NCI-H748 (cell line): Measurements from ENCODE around the gene WFDC12.
A peak's percentile ranks its signal among the peaks of the same experiment; 100 is the strongest.

Source experiments
- DNase-seq: peaks from one replicate; lab custom pipeline; 2025; ENCODE audit not compliant: unreplicated experiment; lab: John Stamatoyannopoulos, UW

Gene WFDC12

DNA sequence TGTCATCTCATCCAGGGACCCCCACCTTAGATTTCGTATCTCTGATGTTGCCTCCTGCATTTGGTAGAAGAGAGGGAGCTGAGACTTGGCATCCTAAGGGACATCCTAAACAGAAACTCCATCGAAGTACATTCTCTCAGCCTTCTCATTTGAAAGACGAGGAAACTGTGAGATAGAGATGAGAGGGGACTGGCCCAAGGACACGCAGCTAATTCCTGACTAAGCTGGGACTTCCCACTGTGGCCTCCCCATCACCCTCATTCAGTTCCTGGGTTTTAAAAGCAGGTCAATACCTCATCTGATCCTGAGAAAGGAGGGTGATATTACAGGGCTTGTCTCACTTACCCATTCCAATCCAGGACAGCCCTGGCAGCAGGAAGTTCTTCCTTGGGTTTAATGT, 8.4 kb downstream of the WFDC12 start:
- no peak for DNase-seq

DNA sequence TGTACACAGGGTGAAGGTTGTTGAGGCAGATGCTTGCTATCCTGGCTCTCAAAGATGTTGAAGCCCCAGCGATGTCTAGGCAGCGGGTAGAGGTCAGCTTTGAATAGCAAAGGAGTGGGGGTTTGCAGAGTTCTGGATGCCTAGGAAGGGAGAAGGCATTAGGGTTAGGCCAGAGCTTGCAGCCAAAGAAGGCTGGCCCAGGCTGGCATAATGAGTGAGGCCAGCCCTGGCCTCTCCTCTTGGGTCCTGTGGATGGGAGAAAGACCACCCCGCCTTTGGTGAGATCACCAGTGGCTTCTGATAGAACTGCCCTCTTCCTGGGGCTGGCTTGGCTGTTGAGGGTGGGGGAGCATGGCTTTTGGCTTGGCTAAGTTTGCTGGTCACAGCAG, 8.9 kb downstream of the WFDC12 start:
- no peak for DNase-seq

DNA sequence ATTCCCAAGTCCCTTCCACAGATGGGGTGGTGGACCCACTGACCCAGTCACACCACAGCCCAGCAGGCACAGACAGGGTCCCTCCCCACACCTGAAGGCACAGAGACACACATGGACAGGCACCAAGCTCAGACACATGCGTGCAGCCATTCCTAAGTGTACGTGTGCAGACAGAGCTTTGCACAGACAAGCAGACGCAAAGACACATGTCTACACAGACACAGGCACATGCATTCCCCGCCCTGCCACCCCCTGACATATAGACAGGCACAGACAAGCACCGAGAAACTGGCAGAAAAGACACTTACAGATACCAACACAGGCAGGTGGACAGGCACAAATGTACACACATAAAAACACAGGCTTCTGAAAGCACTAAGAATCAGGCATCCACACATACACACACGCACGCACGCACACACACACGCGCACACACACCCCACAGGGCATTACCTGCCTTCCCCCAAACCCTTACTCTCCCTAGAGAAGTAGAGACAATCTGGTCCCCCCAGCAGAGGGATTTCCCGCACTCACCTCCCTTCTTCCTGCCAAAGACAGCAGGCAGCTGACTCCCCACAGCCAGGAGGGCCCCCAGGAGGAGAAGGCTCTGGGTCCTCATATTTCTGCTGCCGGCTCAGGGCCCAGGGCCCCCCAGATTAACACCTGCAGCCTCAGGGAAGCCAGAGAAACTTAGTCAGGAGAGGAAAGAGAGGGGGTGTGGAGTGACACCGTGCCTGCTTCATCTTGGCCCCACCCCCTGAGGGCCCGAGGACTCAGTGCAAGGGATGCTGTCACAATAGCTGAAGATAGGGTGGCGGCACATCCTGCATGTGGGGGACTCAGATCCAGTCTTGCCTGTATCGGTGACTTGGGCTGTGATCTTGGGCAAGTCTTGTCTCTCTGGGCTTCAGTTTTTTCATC, 9.5 kb downstream of the WFDC12 start, which contains the start of gene WFDC5:
TSS of gene WFDC5 (minus strand) at position 710 of the 921 bp plus-strand sequence. CDS start at position 619, 91 bp downstream.
- no peak for DNase-seq

DNA sequence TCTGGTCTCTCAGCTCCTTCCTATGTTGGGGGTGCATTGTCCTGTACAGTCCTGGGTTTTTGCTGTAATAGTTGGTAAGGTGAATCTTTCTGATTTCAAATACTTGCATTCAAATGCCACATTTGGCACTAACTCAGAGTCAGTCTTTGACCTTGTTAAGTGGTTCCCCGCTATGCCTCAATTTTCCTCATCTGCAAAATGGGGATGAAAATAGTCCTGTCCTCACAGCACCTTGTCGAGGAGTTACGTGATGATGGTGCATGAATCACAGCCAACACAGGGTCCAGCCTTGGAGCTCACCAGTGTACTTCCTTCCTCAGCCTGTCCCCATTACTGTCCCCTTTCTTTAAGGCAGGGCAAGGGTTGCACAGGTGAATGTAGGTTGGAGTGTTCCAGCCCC, 10.4 kb downstream of the WFDC12 start:
- no peak for DNase-seq

DNA sequence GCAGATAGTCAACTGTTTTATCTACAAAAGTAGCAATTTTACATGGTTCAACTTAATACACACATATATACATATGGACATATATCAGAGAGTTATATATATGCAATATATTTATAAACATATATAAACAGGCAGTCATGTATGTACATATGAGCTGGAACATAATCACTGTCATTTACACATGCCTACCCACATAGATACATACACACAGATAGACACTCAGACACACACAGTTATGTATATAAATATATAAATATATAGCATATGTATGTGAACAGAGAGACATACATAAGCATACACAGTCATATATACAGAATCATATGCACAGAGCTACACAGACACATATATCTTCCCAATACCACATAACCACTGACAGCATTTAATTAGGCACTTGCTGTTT, 11.5 kb downstream of the WFDC12 start:
- no peak for DNase-seq

DNA sequence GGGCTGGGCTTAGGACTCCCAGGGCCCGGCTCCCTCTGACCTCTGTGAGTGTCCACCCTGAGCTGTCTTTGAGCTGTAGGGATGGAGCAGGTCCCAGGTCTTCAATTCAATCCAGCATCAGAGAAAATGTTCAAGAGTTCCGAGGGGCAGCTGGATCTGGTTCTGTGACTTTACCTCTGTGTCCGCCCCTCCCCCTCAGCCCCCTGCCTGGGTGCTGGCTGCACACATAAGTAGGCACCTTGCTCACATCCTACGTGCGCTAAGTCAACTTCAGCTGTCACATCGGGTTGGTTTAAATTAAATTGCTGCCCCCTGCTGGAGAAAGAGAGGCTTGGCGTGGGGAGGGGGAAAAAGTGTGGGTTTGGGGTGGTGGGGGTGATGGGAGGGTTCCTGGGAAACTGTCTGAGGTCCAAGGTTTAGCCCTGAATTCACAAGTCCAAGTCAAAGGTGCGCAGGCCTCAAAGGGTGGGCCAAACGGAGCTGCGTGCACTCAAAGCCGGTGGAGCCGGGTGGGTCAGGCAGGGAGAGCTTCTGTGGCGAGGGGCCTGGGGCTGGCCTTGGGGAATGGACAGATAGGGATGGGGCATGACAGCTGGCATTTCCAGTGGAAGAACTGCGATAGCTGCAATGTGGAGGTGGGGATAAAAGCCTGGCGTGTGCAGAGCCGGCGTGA, 12.3 kb downstream of the WFDC12 start:
- no peak for DNase-seq

DNA sequence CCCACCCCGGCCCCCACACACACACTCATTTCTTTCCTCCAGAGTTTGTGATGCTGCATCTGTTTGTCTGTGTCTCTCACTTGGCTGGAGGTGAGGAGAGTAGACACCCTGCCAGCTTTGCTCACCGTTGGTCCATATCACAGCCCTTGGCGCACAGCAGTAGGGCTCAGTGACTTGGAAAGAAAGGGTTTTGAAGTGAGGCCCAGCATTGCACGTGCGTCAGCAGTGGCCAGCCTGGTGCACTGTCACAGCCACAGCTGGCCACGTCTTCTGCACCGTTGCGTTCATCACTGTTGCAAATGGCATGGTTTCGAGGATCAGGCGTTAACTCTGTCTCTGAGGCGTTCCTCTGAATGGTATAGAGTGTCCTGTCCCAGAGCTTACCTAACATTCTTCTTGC, 13.0 kb downstream of the WFDC12 start:
- DNase-seq, result no peak

DNA sequence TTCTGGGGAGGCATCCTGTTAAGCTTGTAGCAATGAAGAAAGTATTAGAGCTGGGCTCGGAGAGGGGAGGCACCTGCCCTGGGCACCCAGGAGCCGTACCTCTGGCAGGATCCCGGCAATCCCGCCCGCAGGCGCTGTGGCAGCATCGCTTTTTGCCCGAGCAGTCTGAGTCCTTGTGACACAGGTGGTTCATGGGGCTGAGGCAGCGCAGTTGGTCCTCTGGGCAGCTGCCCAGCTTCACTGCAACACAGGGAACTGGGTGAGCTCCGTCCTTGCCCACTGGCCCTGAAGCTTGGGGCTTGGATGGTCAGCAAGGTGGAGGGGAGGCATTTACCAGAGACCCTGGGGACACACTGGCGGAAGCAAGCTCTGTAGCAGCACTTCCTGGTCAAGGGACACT, 14.0 kb downstream of the WFDC12 start:
- no peak for DNase-seq

DNA sequence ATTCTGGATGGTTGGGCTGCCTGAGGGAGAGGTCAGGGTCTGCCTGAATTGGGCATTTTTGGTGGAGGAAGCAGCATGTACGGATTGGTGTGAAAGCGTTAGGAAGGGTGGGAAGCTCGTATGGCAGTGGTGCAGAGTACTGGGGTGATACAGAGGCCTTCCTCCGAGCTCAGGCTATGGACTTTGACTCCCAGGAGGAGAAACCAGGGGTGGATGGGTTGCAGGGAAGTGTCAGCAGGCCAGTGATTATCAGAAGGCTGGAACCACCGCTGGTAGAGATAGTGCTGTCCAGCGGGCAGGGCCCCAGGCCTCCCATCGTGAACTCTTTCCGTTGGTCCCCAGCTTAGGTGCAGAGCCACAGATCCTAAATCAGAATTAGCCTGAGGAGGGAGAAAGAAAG, 14.6 kb downstream of the WFDC12 start:
- DNase-seq, result no peak

DNA sequence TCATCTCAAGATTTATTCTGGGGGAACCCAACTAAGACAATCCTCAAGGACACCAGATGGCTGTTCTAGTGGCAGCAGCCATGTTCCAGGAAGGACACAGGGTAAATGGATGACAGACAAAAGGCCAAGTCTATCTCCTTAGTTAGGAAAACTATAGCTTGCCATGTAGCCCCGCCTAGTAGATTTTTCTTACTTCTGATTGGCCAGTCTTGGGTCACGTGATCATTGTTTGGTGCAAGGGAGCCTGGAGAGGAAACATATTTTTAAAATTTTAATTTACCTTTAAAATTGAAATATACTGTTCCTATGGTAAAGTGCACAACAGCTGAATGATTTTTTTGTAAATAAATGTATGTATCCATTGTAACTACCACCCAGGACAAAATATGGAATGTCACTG, 18.9 kb downstream of the WFDC12 start:
- no peak for DNase-seq

DNA sequence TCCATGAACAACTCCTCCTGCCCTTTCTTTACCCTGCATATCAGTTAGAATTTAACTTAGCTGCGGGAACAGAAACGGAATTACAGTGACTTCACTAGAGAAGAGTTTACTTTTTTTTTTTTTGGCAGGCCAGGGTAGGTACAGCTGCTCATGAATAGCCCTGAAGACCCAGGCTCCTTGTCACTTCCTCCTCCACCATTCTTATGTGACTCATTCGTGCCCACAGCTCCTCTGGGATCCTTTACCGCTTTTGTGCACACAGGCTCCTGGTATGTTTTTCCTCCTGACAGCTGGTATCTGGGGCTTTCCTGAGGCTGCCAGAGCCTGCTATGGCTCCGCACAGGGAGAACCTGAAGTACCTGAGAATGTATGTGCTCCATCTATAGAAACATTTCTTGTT, 19.5 kb downstream of the WFDC12 start:
- DNase-seq, result no peak

DNA sequence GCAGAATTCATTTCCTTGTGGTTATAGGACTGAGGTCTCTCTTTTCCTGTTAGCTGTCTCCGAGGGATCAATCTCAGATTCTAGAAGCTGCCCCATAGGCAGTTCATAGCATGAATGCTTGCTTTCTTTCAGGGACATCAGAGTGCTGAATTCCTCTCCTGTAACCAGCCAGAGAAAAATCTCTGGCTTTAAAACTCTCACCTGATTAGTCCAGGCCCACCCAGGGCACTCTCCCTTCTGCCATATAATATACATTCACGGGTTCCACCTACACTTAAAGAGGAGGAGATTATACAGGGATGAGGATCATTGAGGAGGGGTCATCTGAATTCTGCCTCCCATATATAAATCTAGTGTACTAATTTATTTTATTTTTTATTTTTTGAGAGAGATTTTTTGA, 21.2 kb downstream of the WFDC12 start:
- DNase-seq, result no peak

DNA sequence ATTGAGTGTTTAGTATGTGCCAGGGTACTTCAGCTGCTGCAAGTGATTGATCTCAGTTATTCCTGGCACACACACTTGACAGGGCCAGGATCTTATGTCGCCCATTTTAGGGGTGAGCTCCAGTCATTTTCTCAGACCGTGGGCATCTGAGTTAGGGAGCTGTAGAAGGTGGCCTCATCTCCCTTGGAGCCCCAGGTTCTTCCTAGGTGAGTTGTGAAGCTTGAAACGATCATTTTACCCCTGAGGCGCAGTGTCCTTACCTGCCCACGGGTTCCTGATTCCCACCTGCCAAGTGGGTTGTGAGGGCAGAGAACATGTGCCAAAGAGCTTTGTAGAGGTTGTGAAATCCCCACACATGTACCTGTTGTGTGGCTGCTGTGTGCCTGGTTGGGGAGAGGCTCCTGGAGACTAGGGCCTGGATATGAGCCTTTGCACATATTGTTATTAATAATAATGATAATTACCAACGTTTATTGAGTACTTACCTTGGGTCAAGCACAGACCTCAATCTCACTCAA, 22.9 kb downstream of the WFDC12 start:
- DNase-seq, result no peak

DNA sequence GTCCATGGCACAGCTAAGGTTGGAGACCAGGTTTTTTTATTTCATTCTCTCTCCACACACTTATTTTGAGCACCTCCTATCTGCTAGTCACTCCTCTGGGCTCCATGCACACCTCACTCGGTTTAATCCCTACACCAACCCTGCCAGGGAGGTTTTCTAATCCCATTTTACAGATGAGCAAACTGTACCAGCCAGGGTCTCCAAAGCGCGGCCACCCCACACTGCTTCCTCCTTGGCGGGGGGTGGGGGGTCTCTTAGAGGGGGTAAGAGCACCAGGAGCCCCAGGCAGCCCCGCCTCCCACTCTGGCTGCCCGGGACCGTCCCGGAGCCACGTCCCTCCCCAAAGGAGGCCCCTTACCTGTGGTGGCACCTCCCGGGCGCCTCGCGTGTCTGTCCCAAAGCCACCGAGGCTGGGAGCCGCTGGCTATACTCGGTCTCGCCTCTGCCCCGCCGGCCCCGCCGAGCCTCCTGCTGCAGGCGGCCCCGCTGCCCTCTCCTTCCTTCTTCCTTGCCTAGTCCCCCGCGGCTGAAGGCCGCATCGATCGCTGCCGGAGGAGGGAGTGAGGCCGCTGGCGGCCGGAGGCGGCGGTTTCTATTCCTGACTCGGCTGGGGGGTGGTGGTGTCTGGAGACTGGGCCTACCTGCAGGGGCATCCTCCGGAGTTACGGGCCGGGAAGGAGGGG, 23.6 kb downstream of the WFDC12 start, which contains the start of gene KCNS1:
TSS of gene KCNS1 (minus strand) at position 565 of the 683 bp plus-strand sequence. CDS start 1,891 bp downstream, outside the sequence.
- no peak for DNase-seq

DNA sequence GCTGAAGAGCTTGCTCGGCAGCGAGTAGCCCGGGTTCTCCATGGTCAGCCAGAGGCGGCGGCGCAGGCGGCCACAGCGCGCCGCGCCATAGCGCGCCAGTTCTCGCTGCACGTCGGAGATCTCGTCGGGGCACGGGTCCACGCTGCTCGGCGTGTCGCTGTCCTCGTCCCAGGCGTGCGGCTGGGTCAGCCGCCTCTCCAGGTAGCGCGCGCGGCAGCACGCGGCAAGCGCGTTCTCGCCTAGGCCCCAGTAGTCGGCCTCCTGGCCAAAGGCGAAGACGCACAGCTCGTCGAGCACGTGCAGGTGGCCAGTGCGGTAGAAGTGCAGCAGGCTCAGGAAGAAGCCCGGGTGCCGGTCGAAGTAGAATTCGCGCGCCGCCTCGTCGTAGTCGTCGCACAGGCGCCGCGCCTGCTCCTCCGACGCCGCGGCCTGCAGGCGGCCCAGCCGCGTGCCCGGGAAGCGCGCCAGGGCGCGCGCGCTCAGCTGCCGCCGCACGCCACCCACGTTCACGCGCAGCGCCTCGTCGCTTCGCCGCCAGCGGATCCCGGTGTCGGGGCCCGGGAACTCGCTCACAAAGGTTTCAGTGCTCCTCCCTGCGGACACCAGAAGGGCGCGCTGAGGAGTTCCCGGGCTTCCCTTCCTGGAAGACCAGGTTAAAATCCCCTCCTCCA, 26.0 kb downstream of the WFDC12 start:
- no peak for DNase-seq

DNA sequence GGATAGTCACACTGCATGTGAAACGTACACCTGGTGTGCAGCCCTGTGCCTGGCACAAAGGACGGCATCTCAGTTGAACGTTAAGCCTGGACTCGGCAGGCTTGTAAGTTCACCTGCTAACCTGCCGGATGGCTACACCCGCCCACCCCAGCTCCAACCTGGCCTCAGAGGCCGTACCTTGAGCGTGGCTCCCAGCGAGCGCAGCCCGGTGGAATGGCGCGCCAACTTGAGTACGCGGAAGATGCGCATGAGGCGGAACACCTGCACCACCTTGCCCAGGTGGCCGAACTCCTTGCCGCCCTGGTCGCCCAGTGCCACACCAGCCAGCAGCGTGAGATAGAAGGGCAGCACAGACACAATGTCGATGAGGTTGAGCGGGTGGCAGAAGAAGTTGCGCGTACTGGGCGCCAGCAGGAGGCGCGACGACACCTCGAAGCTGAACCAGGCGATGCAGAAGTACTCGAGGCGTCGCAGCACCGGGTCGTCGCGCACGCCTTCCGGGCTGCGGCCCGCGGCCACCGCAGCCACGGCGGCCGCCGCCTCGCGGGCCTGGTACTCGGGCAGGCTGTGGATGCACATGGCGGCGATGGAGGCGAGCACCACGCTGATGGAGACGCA, 26.7 kb downstream of the WFDC12 start:
- DNase-seq, result no peak

DNA sequence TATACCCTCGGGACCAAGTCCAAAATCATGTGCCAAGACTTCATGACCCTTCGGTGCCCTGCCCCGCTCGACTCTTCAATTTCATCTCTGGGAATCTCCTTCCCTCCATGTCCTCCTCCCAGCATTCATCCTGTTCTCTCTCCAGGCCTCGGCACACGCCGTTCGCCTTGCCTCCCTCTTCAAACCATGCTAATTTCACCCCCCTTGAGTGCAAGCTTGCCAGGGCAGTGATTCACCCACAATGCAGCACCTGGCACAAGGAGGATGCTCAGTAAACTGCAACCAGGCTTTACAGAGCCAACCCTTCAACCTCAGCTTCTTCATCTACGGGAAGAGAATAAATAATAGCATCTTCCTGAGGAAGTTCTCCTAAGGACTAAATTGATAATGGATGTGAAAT, 27.5 kb downstream of the WFDC12 start:
- DNase-seq, result no peak

DNA sequence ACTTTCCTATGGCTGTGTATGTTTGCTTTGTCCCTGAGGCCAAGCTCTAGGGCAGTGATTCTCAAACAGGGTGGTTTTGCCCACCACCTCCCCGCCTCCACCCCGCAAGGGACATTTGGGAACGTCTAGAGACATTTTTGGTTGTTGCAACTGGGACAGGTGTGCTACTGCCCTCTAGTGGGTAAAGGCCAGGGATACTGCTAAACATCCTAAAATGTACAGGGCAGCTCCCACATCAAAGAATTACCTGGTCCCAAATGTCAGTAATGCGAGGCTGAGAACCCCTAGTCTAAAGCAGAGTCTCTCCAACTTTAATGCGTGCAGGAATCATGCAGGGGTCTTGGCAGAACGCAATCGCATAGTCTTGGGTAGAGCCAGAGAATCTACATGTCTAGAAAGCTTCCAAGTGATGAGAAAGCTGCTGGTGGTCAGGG, 28.4 kb downstream of the WFDC12 start:
- peak; percentile 2 for DNase-seq

DNA sequence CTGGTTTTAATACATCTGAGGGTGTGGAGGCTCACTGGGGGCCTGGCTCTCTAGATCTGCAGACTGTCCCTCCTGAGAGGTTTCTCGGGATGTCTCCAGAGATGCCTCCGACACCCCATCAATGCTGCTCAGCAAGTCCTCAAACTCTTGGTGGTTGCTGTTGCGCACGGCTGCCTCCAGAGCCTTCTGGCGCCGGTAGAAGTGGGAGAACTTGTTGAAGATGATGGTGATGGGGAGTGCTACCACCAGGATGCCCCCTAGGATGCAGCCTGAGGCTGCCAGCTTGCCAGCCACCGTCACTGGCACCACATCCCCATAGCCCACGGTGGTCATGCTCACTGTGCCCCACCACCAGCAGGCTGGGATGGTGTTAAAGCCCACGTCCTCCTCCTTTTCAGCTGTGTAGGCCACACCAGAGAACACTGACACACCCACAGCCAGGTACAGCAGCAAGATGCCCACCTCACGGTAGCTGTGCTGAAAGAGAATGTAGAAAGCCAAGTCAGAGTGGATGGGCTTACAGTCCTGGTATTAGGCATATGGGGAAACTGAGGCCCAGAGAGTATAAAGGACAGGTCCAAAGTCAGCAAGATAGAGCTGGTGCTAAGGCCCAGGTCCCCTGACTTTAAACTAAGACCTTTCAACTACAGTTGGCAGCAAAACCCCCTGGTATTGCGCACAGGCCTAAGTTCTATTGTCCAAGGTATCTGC, 29.2 kb downstream of the WFDC12 start:
- no peak for DNase-seq

DNA sequence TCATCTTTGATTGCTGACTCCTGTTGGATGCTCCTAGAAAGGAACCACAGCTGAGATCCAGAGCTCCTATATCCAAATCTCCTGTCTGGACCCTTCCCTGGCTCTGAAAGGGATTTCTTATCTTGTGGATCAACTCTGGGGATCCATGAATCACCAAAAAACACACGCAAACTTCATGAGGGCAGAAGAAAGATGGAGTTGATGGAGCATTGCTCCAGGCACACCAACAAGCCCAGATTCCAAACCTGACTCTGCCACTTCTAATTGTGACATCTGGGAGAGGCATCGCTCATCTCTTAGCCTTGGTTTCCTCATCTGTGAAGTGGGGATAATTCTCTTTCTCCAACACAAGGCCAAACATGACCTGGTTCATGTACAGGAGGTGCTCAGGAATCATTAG, 30.1 kb downstream of the WFDC12 start:
- no peak for DNase-seq
